Measurements from ENCODE around the gene TMSB10.
"Not testable (repeated sequence)": the region's sequence is repeated elsewhere in the genome, so short reads cannot be mapped to it uniquely, and the experiment has no call there.

The TMSB10 gene

GRCh38 chr2:84931384-84931821 is 25.9 kb downstream of the TMSB10 start:
- no peak for DNase-seq (ENCODE audit: low read depth in 3 of 3, low spot score in 1 of 3)

- peak in 1 of 3 donors; percentile 27 for DNase-seq (ENCODE audit: low read depth in 3 of 3, low spot score in 1 of 3)
These were observed 32.9 kb downstream of the TMSB10 start for GRCh38 chr2:84938194-84938879.

- DNase-seq (ENCODE audit: low read depth in 3 of 3, low spot score in 1 of 3), result peak; percentile 42 to 48 (median 45)
These were observed 34.1 kb downstream of the TMSB10 start for GRCh38 chr2:84939426-84940087.

DNA sequence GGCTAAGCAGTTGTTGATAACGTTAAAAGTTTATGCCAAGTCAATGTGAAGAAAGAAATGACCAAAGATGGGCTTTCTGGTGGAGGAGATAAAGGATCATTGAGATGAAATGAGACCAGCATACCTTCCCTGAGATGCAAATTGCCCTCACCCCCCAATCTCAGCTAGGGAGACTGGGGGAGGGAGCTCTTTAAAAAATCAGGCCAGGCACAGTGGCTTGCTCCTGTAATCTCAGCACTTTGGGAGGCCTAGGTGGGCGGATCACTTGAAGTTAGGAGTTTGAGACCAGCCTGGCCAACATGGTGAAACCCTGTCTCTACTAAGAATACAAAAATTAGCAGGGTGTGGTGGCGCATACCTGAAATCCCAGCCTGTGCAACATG is 34.6 kb downstream of the TMSB10 start:
- no peak for DNase-seq (ENCODE audit: low read depth in 3 of 3, low spot score in 1 of 3)

DNA sequence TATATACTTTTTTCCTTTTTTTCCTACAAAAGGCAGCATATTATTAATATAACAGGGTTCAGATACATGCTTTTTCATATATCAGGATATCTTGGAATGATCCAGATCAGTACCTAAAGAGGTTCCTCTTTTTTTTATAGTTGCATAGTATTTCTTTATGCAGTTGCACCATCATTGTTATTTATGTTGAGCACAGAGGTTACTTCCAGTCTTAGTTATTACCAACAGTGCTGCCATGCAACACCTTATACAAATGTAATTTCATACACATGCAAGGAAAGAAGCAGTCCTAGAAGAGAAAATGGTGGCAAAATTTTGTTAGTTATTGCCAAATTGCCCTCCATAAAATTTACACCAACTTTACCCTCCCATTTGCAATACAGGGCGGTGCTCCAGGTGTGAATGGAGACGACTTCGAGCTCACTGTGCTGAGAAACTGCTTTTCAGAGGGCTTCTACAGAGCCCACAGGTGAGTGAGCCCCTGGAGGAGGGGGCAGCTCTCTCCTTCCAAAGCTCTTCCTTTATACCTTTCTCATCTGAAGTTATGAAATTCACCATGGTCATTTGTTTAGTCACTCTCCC is 35.5 kb downstream of the TMSB10 start:
- DNase-seq (ENCODE audit: low read depth in 3 of 3, low spot score in 1 of 3), result no peak

- DNase-seq (ENCODE audit: low read depth in 3 of 3, low spot score in 1 of 3), result no peak
These were observed 36.7 kb downstream of the TMSB10 start for GRCh38 chr2:84942166-84942565.

DNA sequence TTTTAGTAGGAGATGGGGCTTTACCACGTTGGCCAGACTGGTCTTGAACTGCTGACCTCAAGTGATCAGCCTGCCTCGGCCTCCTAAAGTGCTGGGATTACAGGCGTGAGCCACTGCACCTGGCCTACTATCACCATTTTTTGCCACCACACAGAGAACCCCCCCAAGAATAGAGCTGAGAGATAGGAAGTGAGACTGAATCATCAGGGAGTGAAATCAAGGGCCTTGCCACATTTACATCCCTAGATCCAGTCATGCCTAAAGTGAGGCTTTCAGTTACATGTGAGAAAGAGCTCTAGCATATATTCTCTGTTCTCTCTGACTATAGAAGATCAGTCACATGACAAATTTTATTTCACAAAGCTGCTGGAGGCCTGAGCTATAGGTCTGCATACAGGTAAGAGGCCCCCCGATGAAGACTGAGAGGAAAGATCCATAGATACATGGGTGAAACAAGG is 37.5 kb downstream of the TMSB10 start:
- no peak for DNase-seq (ENCODE audit: low read depth in 3 of 3, low spot score in 1 of 3)

GRCh38 chr2:84944295-84944909 is 38.9 kb downstream of the TMSB10 start:
- DNase-seq (ENCODE audit: low read depth in 3 of 3, low spot score in 1 of 3), result no peak

DNA sequence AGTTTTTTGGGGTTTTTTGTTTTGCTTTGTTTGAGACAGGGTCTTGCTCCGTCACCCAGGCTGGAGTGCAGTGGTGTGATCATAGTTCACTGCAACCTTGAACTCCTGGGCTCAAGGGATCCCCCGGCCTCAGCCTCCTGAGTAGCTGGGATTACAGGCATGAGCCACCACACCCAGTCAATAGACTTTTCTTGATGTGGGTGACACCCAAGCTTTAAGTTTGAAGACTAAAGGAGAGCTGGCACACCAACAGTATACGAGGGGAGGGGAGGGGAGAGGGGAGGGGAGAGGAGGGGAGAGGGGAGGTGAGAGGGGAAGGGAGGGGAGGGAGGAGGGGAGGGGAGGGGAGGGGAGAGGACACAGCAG is 40.4 kb downstream of the TMSB10 start:
- not testable (repeated sequence) for DNase-seq (ENCODE audit: low read depth in 3 of 3, low spot score in 1 of 3)

- DNase-seq (ENCODE audit: low read depth in 3 of 3, low spot score in 1 of 3), result peak in 2 of 3 donors; percentile 35 to 50
These were observed 41.0 kb downstream of the TMSB10 start for GRCh38 chr2:84946204-84947009.

DNA sequence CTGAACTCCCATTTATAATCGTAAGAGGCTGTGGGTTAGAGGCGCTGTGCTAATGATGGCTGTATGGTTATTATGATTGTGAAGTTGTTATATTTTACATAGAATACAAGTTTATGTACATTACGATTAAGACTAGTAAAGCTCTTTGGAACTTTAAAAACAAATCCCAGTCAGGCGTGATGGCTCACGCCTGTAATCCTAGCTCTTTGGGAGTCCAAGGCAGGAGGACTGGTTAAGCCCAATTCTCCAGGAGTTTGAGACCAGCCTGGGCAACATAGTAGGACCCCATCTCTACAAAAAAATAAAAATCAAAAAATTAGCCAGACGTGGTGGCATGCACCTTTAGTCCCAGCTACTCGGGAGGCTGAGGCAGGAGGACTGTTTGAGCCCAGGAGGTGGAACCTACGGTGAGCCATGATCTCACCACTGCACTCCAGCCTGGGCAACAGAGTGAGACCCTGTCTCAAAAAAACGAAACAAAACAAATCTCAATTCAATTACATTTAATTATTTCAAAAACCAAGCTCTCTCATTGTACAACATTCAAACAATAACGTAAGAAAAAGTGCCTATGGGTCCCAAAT is 41.6 kb downstream of the TMSB10 start:
- DNase-seq (ENCODE audit: low read depth in 3 of 3, low spot score in 1 of 3), result no peak

DNA sequence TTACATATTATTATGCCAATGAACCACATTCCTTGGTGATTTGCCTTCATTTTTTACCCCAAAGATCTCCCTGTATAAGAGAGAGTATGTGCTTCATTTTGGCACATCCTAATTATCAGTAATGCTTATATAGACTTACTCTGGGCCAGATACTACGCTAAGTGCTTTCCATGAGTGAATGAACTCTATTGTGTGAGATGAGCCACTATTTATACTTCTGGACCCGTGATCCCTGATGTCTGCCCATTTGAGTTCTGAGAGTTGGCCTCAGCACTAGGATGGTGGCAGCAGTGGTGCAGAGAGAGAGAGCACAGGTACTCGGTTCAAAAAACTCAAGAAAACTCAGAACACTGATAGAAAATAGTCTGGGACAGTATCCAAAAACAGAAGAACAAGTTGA is 48.1 kb downstream of the TMSB10 start:
- DNase-seq (ENCODE audit: low read depth in 3 of 3, low spot score in 1 of 3), result no peak

DNA sequence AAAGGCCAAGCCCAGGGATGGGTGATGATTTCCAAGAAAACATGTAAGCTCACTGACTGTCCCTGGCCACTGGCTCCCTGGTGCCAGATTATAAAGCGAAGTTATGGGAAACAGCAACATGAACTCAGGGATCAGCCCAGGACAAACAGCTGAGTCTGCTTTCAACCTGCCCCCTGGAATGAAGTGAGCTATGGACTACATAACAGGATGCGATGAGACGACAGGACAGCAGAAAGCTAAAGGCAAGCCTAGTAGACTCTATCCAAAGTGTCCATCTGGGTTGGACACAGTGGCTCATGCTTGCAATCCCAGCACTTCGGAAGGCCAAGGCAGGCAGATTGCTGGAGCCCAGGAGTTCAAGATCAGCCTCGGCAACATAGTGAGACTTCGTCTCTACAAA is 48.9 kb downstream of the TMSB10 start:
- DNase-seq (ENCODE audit: low read depth in 3 of 3, low spot score in 1 of 3), result no peak

Measured in stimulated activated CD4-positive, alpha-beta T cell treated with anti-CD3 and anti-CD28 coated beads, TNF-alpha, amount 100 ng/mL, for 1 hour (primary cell).